ENCODE measurements around the gene ITGA6. TPM values are rescaled to one million over a fixed set of nuclear protein-coding genes. Genes with fewer than 3 reads are reported as not detected.
A peak's percentile ranks its signal among the peaks of the same experiment; 100 is the strongest.

ITGA6 gene
- total and polyA plus RNA-seq, 2 donors from 2014 or later = 32.8 to 89.1 TPM

DNA sequence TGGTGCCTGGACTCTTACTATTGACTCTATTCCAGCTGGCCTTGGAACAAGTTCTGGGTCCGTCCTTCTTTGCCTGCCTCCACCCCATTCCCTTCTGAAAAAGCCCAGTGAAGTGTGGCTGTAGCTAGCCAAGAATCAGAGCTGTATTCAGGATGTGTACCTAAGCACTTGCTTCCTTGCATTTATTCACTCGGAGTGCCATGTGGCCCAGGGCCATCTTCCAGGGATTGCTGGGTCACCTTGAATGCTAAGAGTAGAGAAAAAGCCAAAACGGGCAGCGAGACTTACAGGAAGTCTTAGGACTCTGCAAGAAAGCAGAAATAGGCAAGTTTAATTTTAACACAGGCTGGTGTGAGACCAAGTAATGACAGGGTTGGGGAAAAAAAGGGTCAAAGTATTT, 4.1 kb downstream of the ITGA6 start:
- TF ChIP-seq CTCF (IDR thresholded peaks at IDR 0.05; ENCODE audit: borderline replicate concordance, extremely low read depth, insufficient read depth) = no peak
- no peaks in the 10 kb centered on the region for H3K9me3 ChIP-seq (ENCODE audit: control insufficient read depth in 2 of 3, insufficient read depth in 1 of 3, low read length in 3 of 3)
- peak overlapping the region; percentile 2 to 80 for H3K27ac ChIP-seq (ENCODE audit: low read depth in 2 of 2, low read length in 2 of 2)
- H3K4me3 ChIP-seq (ENCODE audit: low read length in 3 of 3) = peak overlapping the region in 2 of 3 donors; percentile 78 to 86
- intact Hi-C loops (cut with DNase I) = no loop called here
- peak overlapping the region in 1 of 3 donors; percentile 34 for H3K9ac ChIP-seq (ENCODE audit: low read length in 3 of 3)
- peaks cover 0 to 42% (median 20%) of the 10 kb centered on the region in 3 donors for H3K4me1 ChIP-seq (ENCODE audit: control insufficient read depth in 2 of 3, insufficient read depth in 2 of 3, low read depth in 1 of 3, low read length in 3 of 3)
- no peaks in the 10 kb centered on the region for H3K27me3 ChIP-seq (ENCODE audit: control insufficient read depth, insufficient read depth, low read length)
- DNase-seq = peak in 2 of 5 donors; percentile 9 to 33
- no peaks in the 10 kb centered on the region for H3K36me3 ChIP-seq (ENCODE audit: control insufficient read depth in 2 of 3, insufficient read depth in 3 of 3, low read length in 3 of 3)
- FAIRE-seq = no peak

DNA sequence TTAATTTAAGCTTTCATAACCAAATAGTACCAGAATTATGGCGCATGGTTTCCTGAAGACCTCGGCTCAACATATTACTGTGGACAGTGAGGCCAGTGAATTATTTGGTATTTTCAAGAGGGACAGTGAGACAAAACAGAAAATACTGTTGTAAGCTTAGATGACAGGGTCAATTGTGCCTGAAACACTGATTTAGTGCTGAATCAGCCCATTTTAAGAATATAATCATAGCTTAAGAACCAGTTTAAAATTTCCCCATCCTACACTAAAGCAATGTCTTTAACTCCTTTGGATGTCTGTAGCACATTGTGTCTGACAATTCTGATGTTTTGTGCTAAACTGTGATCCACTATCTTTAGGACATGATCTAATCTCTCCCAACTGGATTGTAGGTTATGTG, 4.6 kb downstream of the ITGA6 start:
- Histone ChIP-seq H3K9me3 (ENCODE audit: control insufficient read depth in 2 of 3, insufficient read depth in 1 of 3, low read length in 3 of 3) (no peaks in the 10 kb centered on the region), H3K4me1 (ENCODE audit: control insufficient read depth in 2 of 3, insufficient read depth in 2 of 3, low read depth in 1 of 3, low read length in 3 of 3) (peaks cover 0 to 43% (median 19%) of the 10 kb centered on the region in 3 donors), H3K9ac (ENCODE audit: low read length in 3 of 3) (no peak overlapping the region), H3K4me3 (ENCODE audit: low read length in 3 of 3) (peak overlapping the region in 2 of 3 donors; percentile 38 to 86), H3K27me3 (ENCODE audit: control insufficient read depth, insufficient read depth, low read length) (no peaks in the 10 kb centered on the region), H3K36me3 (ENCODE audit: control insufficient read depth in 2 of 3, insufficient read depth in 3 of 3, low read length in 3 of 3) (no peaks in the 10 kb centered on the region), H3K27ac (ENCODE audit: low read depth in 2 of 2, low read length in 2 of 2) (peak overlapping the region; percentile 46 to 68)
- no peak for TF ChIP-seq CTCF (IDR thresholded peaks at IDR 0.05; ENCODE audit: borderline replicate concordance, extremely low read depth, insufficient read depth)
- no peak for DNase-seq
- no peak for FAIRE-seq
- intact Hi-C loops (cut with DNase I) = no loop called here

- Histone ChIP-seq H3K36me3 (ENCODE audit: control insufficient read depth in 2 of 3, insufficient read depth in 3 of 3, low read length in 3 of 3) (no peaks in the 10 kb centered on the region), H3K27me3 (ENCODE audit: control insufficient read depth, insufficient read depth, low read length) (no peaks in the 10 kb centered on the region), H3K9me3 (ENCODE audit: control insufficient read depth in 2 of 3, insufficient read depth in 1 of 3, low read length in 3 of 3) (no peaks in the 10 kb centered on the region), H3K4me1 (ENCODE audit: control insufficient read depth in 2 of 3, insufficient read depth in 2 of 3, low read depth in 1 of 3, low read length in 3 of 3) (peaks cover 0 to 50% (median 23%) of the 10 kb centered on the region in 3 donors), H3K27ac (ENCODE audit: low read depth in 2 of 2, low read length in 2 of 2) (peak overlapping the region in 1 of 2 donors; percentile 10), H3K9ac (ENCODE audit: low read length in 3 of 3) (no peak overlapping the region), H3K4me3 (ENCODE audit: low read length in 3 of 3) (no peak overlapping the region)
- DNase-seq = no peak
- FAIRE-seq = no peak
- TF ChIP-seq CTCF (IDR thresholded peaks at IDR 0.05; ENCODE audit: borderline replicate concordance, extremely low read depth, insufficient read depth) = no peak
- intact Hi-C loops (cut with DNase I) = no loop called here
Observed at GRCh38 chr2:172433144-172433543, 5.8 kb downstream of the ITGA6 start.

All from kidney (tissue), 14 donors.